ENCODE results near the gene LSMEM2. TPM values are rescaled to one million over a fixed set of nuclear protein-coding genes. Genes with fewer than 3 reads are reported as not detected.

Gene LSMEM2
- total RNA-seq, 1 donor from 2014 or later, result not detected

- peak within 1 kb of the TSS; percentile 87 for H3K4me3 ChIP-seq (ENCODE audit: low read depth, low read length)
- TF ChIP-seq CTCF (conservative IDR thresholded peaks at IDR 0.05; ENCODE audit: low read depth, low read length), result no peak
- DNase-seq (ENCODE audit: low read depth), result peak; percentile 87
Observed at GRCh38 chr3:50235716-50236483, 43.0 kb upstream of the LSMEM2 start, which contains the start of gene GNAI2. TSS of gene GNAI2 (plus strand) at chr3:50236204. CDS start at chr3:50236336, 132 bp downstream.

- TF ChIP-seq CTCF (conservative IDR thresholded peaks at IDR 0.05; ENCODE audit: low read depth, low read length), result no peak
- peak overlapping the region; percentile 87 for H3K4me3 ChIP-seq (ENCODE audit: low read depth, low read length)
Observed at GRCh38 chr3:50236484-50237132, 42.3 kb upstream of the LSMEM2 start.

GRCh38 chr3:50237133-50237651 lies 41.7 kb upstream of the LSMEM2 start:
- no peak for DNase-seq (ENCODE audit: low read depth)
- TF ChIP-seq CTCF (conservative IDR thresholded peaks at IDR 0.05; ENCODE audit: low read depth, low read length), result no peak
- H3K4me3 ChIP-seq (ENCODE audit: low read depth, low read length), result peak overlapping the region; percentile 87

More at GRCh38 chr3:50236484-50237132, 42.3 kb upstream of the LSMEM2 start:
- no peak for DNase-seq (ENCODE audit: low read depth)

- peak overlapping the region; percentile 87 for H3K4me3 ChIP-seq (ENCODE audit: low read depth, low read length)
- no peak for DNase-seq (ENCODE audit: low read depth)
- TF ChIP-seq CTCF (conservative IDR thresholded peaks at IDR 0.05; ENCODE audit: low read depth, low read length), result no peak
Observed at GRCh38 chr3:50237754-50238548, 40.9 kb upstream of the LSMEM2 start.

GRCh38 chr3:50238549-50239026 lies 40.3 kb upstream of the LSMEM2 start:
- TF ChIP-seq CTCF (conservative IDR thresholded peaks at IDR 0.05; ENCODE audit: low read depth, low read length), result peak; percentile 12
- no peak for DNase-seq (ENCODE audit: low read depth)
- peak overlapping the region; percentile 87 for H3K4me3 ChIP-seq (ENCODE audit: low read depth, low read length)

- no peak for DNase-seq (ENCODE audit: low read depth)
Observed at GRCh38 chr3:50239649-50240048, 39.2 kb upstream of the LSMEM2 start.

More at GRCh38 chr3:50239649-50240048, 39.2 kb upstream of the LSMEM2 start:
- no peak overlapping the region for H3K4me3 ChIP-seq (ENCODE audit: low read depth, low read length)
- TF ChIP-seq CTCF (conservative IDR thresholded peaks at IDR 0.05; ENCODE audit: low read depth, low read length), result no peak

Measured in epithelial cell of proximal tubule (primary cell).